HCT116 (cell line): ENCODE data around the gene GDNF. TPM values are rescaled to one million over a fixed set of nuclear protein-coding genes. Genes with fewer than 3 reads are reported as not detected.

Experiments used
- ATAC-seq: fragments of 200-7000 bp; cut with Tn5 transposase; 2 replicates; pipeline ENCODE4 v1.9.1; 2020; ENCODE audit warnings: mild to moderate bottlenecking, moderate library complexity
- BruUV-seq: library from RNA; stranded (reverse); fragments of 400-500 nt; replicated peaks from 2 replicates; lab custom pipeline; 2021; lab: Mats Ljungman, UMichigan
- CTCF ChIA-PET: fragments of 300-600 bp; sonication (Branson Sonifier 250); formaldehyde crosslinking; loops from one replicate; lab custom pipeline; 2021; ENCODE audit warnings: antibody characterized with exemption; lab: Charles Lee
- POLR2A ChIA-PET: fragments of 300-600, 350-600 bp; sonication (Branson Sonifier 250); formaldehyde crosslinking; loops from one replicate; lab custom pipeline; 2021; ENCODE audit warnings: antibody characterized with exemption; lab: Charles Lee
- RAD21 ChIA-PET, 2 experiments: fragments of 300-600 bp; sonication (Branson Sonifier 250); formaldehyde crosslinking; loops; one replicate each; lab custom pipeline; 2023; ENCODE audit warnings: low total read pairs in 2 of 2; ENCODE audit not compliant: uncharacterized antibody in 2 of 2, unreplicated experiment in 2 of 2, low non-redundant PET in 1 of 2; lab: Charles Lee
- DNase-seq: peaks from one replicate; pipeline ENCODE4 v3.0.0-alpha.2; 2010; ENCODE audit warnings: low read depth, low spot score
- H2AFZ ChIP-seq: fragments of 200-600 bp; shearing (Covaris generic), sonication (generic); 2 replicates; pipeline ENCODE4 v1.6.1; 2017; ENCODE audit warnings: low read depth, mixed run types, mixed read lengths, antibody characterized with exemption, low read length; ENCODE audit not compliant: poor library complexity, severe bottlenecking
- H3K27ac ChIP-seq: 2 replicates; pipeline ENCODE4 v1.5.1; 2012; ENCODE audit warnings: low read depth, low read length
- H3K27me3 ChIP-seq: fragments of 200-600 bp; sonication (generic); 2 replicates; pipeline ENCODE4 v1.6.1; 2016; ENCODE audit warnings: mixed run types, low read length, mixed read lengths; ENCODE audit not compliant: insufficient read depth
- H3K36me3 ChIP-seq, 2 experiments: fragments of 200-500 bp in 1 of 2; fragments of 200-600 bp in 1 of 2; sonication (Bioruptor generic) in 1 of 2; sonication (generic) in 1 of 2; 2 replicates each; pipeline versions ENCODE4 v1.5.1 to v1.6.1; 2014 to 2016; ENCODE audit warnings: low read length in 2 of 2, inconsistent platforms in 1 of 2, mixed read lengths in 1 of 2, mixed run types in 1 of 2; ENCODE audit not compliant: insufficient read depth in 2 of 2, control insufficient read depth in 1 of 2
- H3K4me1 ChIP-seq, 2 experiments: fragments of 200-600 bp in 1 of 2; sonication (generic) in 1 of 2; 2 replicates each; pipeline versions ENCODE4 v1.5.1 to v1.6.1; 2012 to 2017; ENCODE audit warnings: low read length in 2 of 2, inconsistent platforms in 1 of 2, mild to moderate bottlenecking in 1 of 2, mixed read lengths in 1 of 2, mixed run types in 1 of 2, moderate library complexity in 1 of 2; ENCODE audit not compliant: insufficient read depth in 2 of 2, control insufficient read depth in 1 of 2
- H3K4me2 ChIP-seq: fragments of 200-600 bp; sonication (generic); 2 replicates; pipeline ENCODE4 v1.6.1; 2017; ENCODE audit warnings: mixed run types, low read length, mixed read lengths
- H3K4me3 ChIP-seq, 2 experiments: fragments of 200-600 bp in 1 of 2; sonication (generic) in 1 of 2; replicated peaks in 1 of 2; 2 replicates each; pipeline ENCODE4 v1.5.1; 2011 to 2016; ENCODE audit warnings: low read length in 2 of 2, control low read depth in 1 of 2, low read depth in 1 of 2, mild to moderate bottlenecking in 1 of 2, mixed read lengths in 1 of 2, mixed run types in 1 of 2
- H3K79me2 ChIP-seq: fragments of 200-600 bp; sonication (generic); 2 replicates; pipeline ENCODE4 v1.6.1; 2017; ENCODE audit warnings: mild to moderate bottlenecking, mixed run types, low read length, moderate library complexity, mixed read lengths; ENCODE audit not compliant: insufficient read depth
- H3K9ac ChIP-seq: fragments of 200-600 bp; sonication (generic); 2 replicates; pipeline ENCODE4 v1.6.1; 2016; ENCODE audit warnings: low read length, mixed read lengths
- H3K9me2 ChIP-seq: fragments of 200-600 bp; sonication (generic), shearing (Covaris generic); 2 replicates; pipeline ENCODE4 v1.6.1; 2017; ENCODE audit warnings: mixed run types, mild to moderate bottlenecking, moderate library complexity; ENCODE audit not compliant: insufficient read depth
- H3K9me3 ChIP-seq, 2 experiments: fragments of 200-500 bp in 1 of 2; fragments of 200-600 bp in 1 of 2; sonication (Bioruptor generic) in 1 of 2; sonication (generic) in 1 of 2; 2 replicates each; pipeline ENCODE4 v1.6.1; 2014 to 2017; ENCODE audit warnings: low read length in 2 of 2, mixed read lengths in 2 of 2, inconsistent platforms in 1 of 2, low read depth in 1 of 2, mild to moderate bottlenecking in 1 of 2, mixed run types in 1 of 2, moderate library complexity in 1 of 2; ENCODE audit not compliant: control insufficient read depth in 1 of 2, insufficient read depth in 1 of 2
- H4K20me1 ChIP-seq: fragments of 200-600 bp; sonication (generic), shearing (Covaris generic); 2 replicates; pipeline ENCODE4 v1.6.1; 2017; ENCODE audit warnings: mixed run types, mild to moderate bottlenecking, moderate library complexity; ENCODE audit not compliant: insufficient read depth
- CBX3 ChIP-seq: IDR thresholded peaks from 2 replicates; pipeline ENCODE4 v1.6.1; 2012; ENCODE audit warnings: low read depth
- EGR1 ChIP-seq: IDR thresholded peaks from 2 replicates; pipeline ENCODE4 v1.6.1; 2012; ENCODE audit warnings: low read depth
- ELF1 ChIP-seq: IDR thresholded peaks from 2 replicates; pipeline ENCODE4 v1.6.1; 2012; ENCODE audit warnings: low read depth, borderline replicate concordance
- EZH2phosphoT487 ChIP-seq: fragments of 200-600 bp; IDR thresholded peaks from 2 replicates; pipeline ENCODE4 v1.6.1; 2018; ENCODE audit warnings: antibody characterized with exemption, borderline replicate concordance
- FOSL1 ChIP-seq: IDR thresholded peaks from 2 replicates; pipeline ENCODE4 v1.6.1; 2012; ENCODE audit warnings: low read depth
- JUND ChIP-seq: IDR thresholded peaks from 2 replicates; pipeline ENCODE4 v1.6.1; 2012
- MAX ChIP-seq: IDR thresholded peaks from 2 replicates; pipeline ENCODE4 v1.6.1; 2012
- POLR2A ChIP-seq: IDR thresholded peaks from 2 replicates; pipeline ENCODE4 v1.7.0; 2011; ENCODE audit warnings: borderline replicate concordance; ENCODE audit not compliant: insufficient read depth, insufficient read length; ENCODE audit errors: extremely low read depth
- REST ChIP-seq: IDR thresholded peaks from 2 replicates; pipeline ENCODE4 v1.6.1; 2012; ENCODE audit warnings: low read depth
- SIN3A ChIP-seq: IDR thresholded peaks from 2 replicates; pipeline ENCODE4 v1.6.1; 2012; ENCODE audit warnings: low read depth
- SP1 ChIP-seq: IDR thresholded peaks from 2 replicates; pipeline ENCODE4 v1.6.1; 2012; ENCODE audit warnings: low read depth
- SRF ChIP-seq: IDR thresholded peaks from 2 replicates; pipeline ENCODE4 v1.6.1; 2012; ENCODE audit warnings: low read depth
- TCF7L2 ChIP-seq: IDR thresholded peaks from 2 replicates; pipeline ENCODE4 v1.7.0; 2011; ENCODE audit warnings: borderline replicate concordance, inconsistent platforms; ENCODE audit not compliant: insufficient read depth, insufficient read length; ENCODE audit errors: extremely low read depth
- YY1 ChIP-seq: IDR thresholded peaks from 2 replicates; pipeline ENCODE4 v1.6.1; 2011; ENCODE audit warnings: low read length, low read depth, moderate library complexity, mild to moderate bottlenecking; ENCODE audit not compliant: insufficient replicate concordance; ENCODE audit errors: extremely low read depth
- intact Hi-C: fragments of 100-400 bp; cut with micrococcal nuclease; formaldehyde crosslinking; loops from 2 replicates; pipeline ENCODE4 v1.10.0; 2022
- total RNA-seq: library from RNA; stranded (reverse); gene quantifications from one replicate; pipeline ENCODE4 v1.2.1, GENCODE V29; 2021; ENCODE audit not compliant: unreplicated experiment

GDNF gene
- total RNA-seq, 1 experiment from 2014 or later = not detected

GRCh38 chr5:37871023-37871815 lies 31.4 kb upstream of the GDNF start:
- POLR2A ChIA-PET = no interaction called here
- no peak overlapping the region for H3K4me3 ChIP-seq
- H3K27ac ChIP-seq = no peak overlapping the region
- BruUV-seq = no TSS peak
- no peaks in the 10 kb centered on the region for H3K9me3 ChIP-seq
- no peak for ATAC-seq
- no peaks in the 10 kb centered on the region for H3K27me3 ChIP-seq
- H2AFZ ChIP-seq = no peak overlapping the region
- TF ChIP-seq SIN3A = no peak
- no peak for TF ChIP-seq ELF1
- no peak for TF ChIP-seq TCF7L2
- TF ChIP-seq MAX = no peak
- H3K9ac ChIP-seq = no peak overlapping the region
- no peaks in the 10 kb centered on the region for H3K36me3 ChIP-seq
- H3K4me1 ChIP-seq = no peaks in the 10 kb centered on the region
- no peaks in the 10 kb centered on the region for H3K9me2 ChIP-seq
- DNase-seq = no peak
- CTCF ChIA-PET = no interaction called here
- no peaks in the 10 kb centered on the region for H3K79me2 ChIP-seq
- intact Hi-C loops = no loop called here
- H3K4me2 ChIP-seq = no peak overlapping the region
- RAD21 ChIA-PET = no interaction called here
- no peaks in the 10 kb centered on the region for H4K20me1 ChIP-seq

- Histone ChIP-seq H3K4me2 (no peak overlapping the region), H4K20me1 (no peaks in the 10 kb centered on the region), H3K9me3 (no peaks in the 10 kb centered on the region), H3K79me2 (no peaks in the 10 kb centered on the region), H3K9ac (no peak overlapping the region), H3K4me1 (no peaks in the 10 kb centered on the region), H3K27ac (no peak overlapping the region), H3K4me3 (no peak overlapping the region), H2AFZ (no peak overlapping the region), H3K36me3 (no peaks in the 10 kb centered on the region), H3K27me3 (no peaks in the 10 kb centered on the region), H3K9me2 (no peaks in the 10 kb centered on the region)
- ChIA-PET CTCF (no interaction called here), RAD21 (no interaction called here), POLR2A (no interaction called here)
- BruUV-seq = no TSS peak
- DNase-seq (no peak), ATAC-seq (no peak)
- no peak for TF ChIP-seq REST
- no peak for TF ChIP-seq CBX3
- no peak for TF ChIP-seq ELF1
- TF ChIP-seq YY1 = no peak
- TF ChIP-seq EGR1 = no peak
- no peak for TF ChIP-seq POLR2A
- TF ChIP-seq EZH2phosphoT487 = no peak
- TF ChIP-seq SP1 = no peak
- no peak for TF ChIP-seq SRF
- no peak for TF ChIP-seq FOSL1
- TF ChIP-seq JUND = no peak
- TF ChIP-seq MAX = no peak
- intact Hi-C loops = no loop called here
Observed at GRCh38 chr5:37869216-37869615, 29.4 kb upstream of the GDNF start.
